Stomach (tissue), 9 donors: ENCODE results near the gene SMIM21. TPM values are rescaled to one million over a fixed set of nuclear protein-coding genes. Genes with fewer than 3 reads are reported as not detected.

Experiments
- DNase-seq, 2 donors: peaks; one replicate each; pipeline versions ENCODE4 v3.0.0 to v3.0.0-alpha.2; 2013 to 2019
- H3K27ac ChIP-seq, 5 donors: fragments of 200-600 bp in 4 of 5; sonication (generic) in 4 of 5; one replicate each; pipeline ENCODE4 v1.5.1; 2013 to 2019; ENCODE audit warnings: mild to moderate bottlenecking in 1 of 5, moderate library complexity in 1 of 5
- H3K27me3 ChIP-seq, 3 donors: fragments of 200-600 bp; sonication (generic); one replicate each; pipeline ENCODE4 v1.5.1; 2017 to 2019; ENCODE audit warnings: mixed run types in 1 of 3
- H3K36me3 ChIP-seq, 4 donors: fragments of 200-600 bp; sonication (generic); 1 replicate in 3 of 4; 2 replicates in 1 of 4; pipeline ENCODE4 v1.5.1; 2016 to 2019
- H3K4me1 ChIP-seq, 4 donors: fragments of 200-600 bp; sonication (generic); one replicate each; pipeline ENCODE4 v1.5.1; 2016 to 2019
- H3K4me3 ChIP-seq, 4 donors: fragments of 200-600 bp; sonication (generic) in 3 of 4; one replicate each; pipeline ENCODE4 v1.5.1; 2016 to 2019; ENCODE audit warnings: mild to moderate bottlenecking in 1 of 4
- H3K9me3 ChIP-seq, 4 donors: fragments of 200-600 bp; sonication (generic); one replicate each; pipeline ENCODE4 v1.5.1; 2016 to 2019
- EP300 ChIP-seq: sonication (generic); formaldehyde crosslinking; IDR thresholded peaks from one replicate; pipeline ENCODE4 v1.6.1; 2017; ENCODE audit warnings: antibody characterized with exemption
- POLR2A ChIP-seq, 4 donors: fragments of 450-650 bp; IDR thresholded peaks; one replicate each; pipeline ENCODE4 v1.6.1; 2016; ENCODE audit warnings: antibody characterized with exemption in 4 of 4, control low read depth in 2 of 4, mild to moderate bottlenecking in 1 of 4, moderate library complexity in 1 of 4
- POLR2AphosphoS5 ChIP-seq, 3 donors: sonication (generic); formaldehyde crosslinking; IDR thresholded peaks; one replicate each; pipeline ENCODE4 v1.6.1; 2016; ENCODE audit warnings: antibody characterized with exemption in 3 of 3
- WGBS, 5 donors: extraction: QIAGEN DNeasy Blood & Tissue Kit in 3 of 5; methylation state at CpG; one replicate each; pipeline versions ENCODE4 v1.1.5 to v1.1.7; 2013 to 2018; 5-methylcytosine and 5-hydroxymethylcytosine counted together
- intact Hi-C: fragments of 100-400 bp; cut with DNase I; formaldehyde crosslinking; loops from one replicate; pipeline ENCODE4 v1.15.1; 2023; ENCODE audit warnings: low total_unique reads
- polyA plus RNA-seq, 3 donors: library from polyadenylated mRNA; stranded (reverse); fragments of 200-250 nt; gene quantifications; one replicate each; pipeline ENCODE4 v1.2.3, GENCODE V29; 2013
- total RNA-seq, 5 donors: library from RNA; depleted of rRNA; stranded (reverse); fragments of >200 nt; gene quantifications; one replicate each; pipeline versions ENCODE4 v1.1.0 to v1.2.3, GENCODE V29; 2014 to 2016
- TF ChIP-seq, protein P1 (sequence below), 7 experiments: fragments of 450-650 bp in 4 of 7; fragments of 200-600 bp in 3 of 7; sonication (generic) in 3 of 7; IDR thresholded peaks; one replicate each; pipeline ENCODE4 v1.5.1; 2016 to 2019; ENCODE audit warnings: antibody characterized with exemption in 7 of 7, control low read depth in 2 of 7, mild to moderate bottlenecking in 1 of 7
- donor health status: healthy with polysubstance abuse.
- donor health status: Bipolar disorder and iron deficiency.
- donor health status: healthy.

Gene SMIM21
- total and polyA plus RNA-seq, 8 donors = not detected

GRCh38 chr18:75378376-75379315, 48.9 kb downstream of the SMIM21 start:
- H3K27me3 ChIP-seq = no peaks in the 10 kb centered on the region
- TF ChIP-seq, protein P1, sequence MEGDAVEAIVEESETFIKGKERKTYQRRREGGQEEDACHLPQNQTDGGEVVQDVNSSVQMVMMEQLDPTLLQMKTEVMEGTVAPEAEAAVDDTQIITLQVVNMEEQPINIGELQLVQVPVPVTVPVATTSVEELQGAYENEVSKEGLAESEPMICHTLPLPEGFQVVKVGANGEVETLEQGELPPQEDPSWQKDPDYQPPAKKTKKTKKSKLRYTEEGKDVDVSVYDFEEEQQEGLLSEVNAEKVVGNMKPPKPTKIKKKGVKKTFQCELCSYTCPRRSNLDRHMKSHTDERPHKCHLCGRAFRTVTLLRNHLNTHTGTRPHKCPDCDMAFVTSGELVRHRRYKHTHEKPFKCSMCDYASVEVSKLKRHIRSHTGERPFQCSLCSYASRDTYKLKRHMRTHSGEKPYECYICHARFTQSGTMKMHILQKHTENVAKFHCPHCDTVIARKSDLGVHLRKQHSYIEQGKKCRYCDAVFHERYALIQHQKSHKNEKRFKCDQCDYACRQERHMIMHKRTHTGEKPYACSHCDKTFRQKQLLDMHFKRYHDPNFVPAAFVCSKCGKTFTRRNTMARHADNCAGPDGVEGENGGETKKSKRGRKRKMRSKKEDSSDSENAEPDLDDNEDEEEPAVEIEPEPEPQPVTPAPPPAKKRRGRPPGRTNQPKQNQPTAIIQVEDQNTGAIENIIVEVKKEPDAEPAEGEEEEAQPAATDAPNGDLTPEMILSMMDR (IDR thresholded peaks at IDR 0.05) = no peak
- TF ChIP-seq POLR2AphosphoS5 (IDR thresholded peaks at IDR 0.05) (no peak), POLR2A (IDR thresholded peaks at IDR 0.05) (no peak), EP300 (no peak)
- intact Hi-C loops = no loop called here
- no peaks in the 10 kb centered on the region for H3K4me1 ChIP-seq
- no peak overlapping the region for H3K27ac ChIP-seq
- no peak overlapping the region for H3K4me3 ChIP-seq
- no peaks in the 10 kb centered on the region for H3K36me3 ChIP-seq
- no peaks in the 10 kb centered on the region for H3K9me3 ChIP-seq
- WGBS, 5 donors = 54 to 66% (median 56%) methylated on average over 22 of the region's 22 CpGs
- DNase-seq = peak in 1 of 2 donors; percentile 42

- DNase-seq = peak in 1 of 2 donors; percentile 55
- Histone ChIP-seq H3K27ac (no peak overlapping the region), H3K27me3 (no peaks in the 10 kb centered on the region), H3K36me3 (no peaks in the 10 kb centered on the region), H3K4me1 (no peaks in the 10 kb centered on the region), H3K4me3 (no peak overlapping the region), H3K9me3 (no peaks in the 10 kb centered on the region)
- 84 to 93% (median 90%) methylated on average over 10 of the region's 10 CpGs for WGBS, 5 donors
- intact Hi-C loops = no loop called here
- no peak for TF ChIP-seq POLR2A (IDR thresholded peaks at IDR 0.05)
- TF ChIP-seq, protein P1 (IDR thresholded peaks at IDR 0.05) = no peak
- TF ChIP-seq POLR2AphosphoS5 (IDR thresholded peaks at IDR 0.05) = no peak
- no peak for TF ChIP-seq EP300
Observed at GRCh38 chr18:75377926-75378325, 49.6 kb downstream of the SMIM21 start.

GRCh38 chr18:75377258-75377657, 50.2 kb downstream of the SMIM21 start:
- H3K27me3 ChIP-seq = no peaks in the 10 kb centered on the region
- intact Hi-C loops = no loop called here
- no peak overlapping the region for H3K4me3 ChIP-seq
- TF ChIP-seq POLR2AphosphoS5 (IDR thresholded peaks at IDR 0.05) (no peak), POLR2A (IDR thresholded peaks at IDR 0.05) (no peak), EP300 (no peak)
- TF ChIP-seq, protein P1 (IDR thresholded peaks at IDR 0.05) = no peak
- 49 to 83% (median 79%) methylated on average over 2 of the region's 2 CpGs for WGBS, 5 donors
- no peak overlapping the region for H3K27ac ChIP-seq
- no peak for DNase-seq
- no peaks in the 10 kb centered on the region for H3K4me1 ChIP-seq
- H3K9me3 ChIP-seq = no peaks in the 10 kb centered on the region
- no peaks in the 10 kb centered on the region for H3K36me3 ChIP-seq

- Histone ChIP-seq H3K4me3 (no peak overlapping the region), H3K27ac (no peak overlapping the region), H3K27me3 (no peaks in the 10 kb centered on the region), H3K9me3 (no peaks in the 10 kb centered on the region), H3K4me1 (no peaks in the 10 kb centered on the region), H3K36me3 (no peaks in the 10 kb centered on the region)
- no peak for TF ChIP-seq POLR2A (IDR thresholded peaks at IDR 0.05)
- TF ChIP-seq, protein P1 (IDR thresholded peaks at IDR 0.05) = no peak
- no peak for TF ChIP-seq EP300
- TF ChIP-seq POLR2AphosphoS5 (IDR thresholded peaks at IDR 0.05) = no peak
- no peak for DNase-seq
- WGBS, 5 donors = 72 to 91% (median 73%) methylated on average over 3 of the region's 3 CpGs
- intact Hi-C loops = no loop called here
Observed at GRCh38 chr18:75376004-75376403, 51.5 kb downstream of the SMIM21 start.
